OCI-LY1 (cell line): ENCODE data around the gene PLTP.

Experiments used
- H2AFZ ChIP-seq: fragments of 200-600 bp; sonication (generic), shearing (Covaris generic); 2 replicates; pipeline ENCODE4 v1.6.0; 2014; ENCODE audit warnings: antibody characterized with exemption, mild to moderate bottlenecking, low read length
- H3F3A ChIP-seq: fragments of 200-600 bp; sonication (generic), shearing (Covaris generic); 2 replicates; pipeline ENCODE4 v1.6.0; 2014; ENCODE audit warnings: mild to moderate bottlenecking, antibody characterized with exemption, low read length, moderate library complexity; ENCODE audit not compliant: insufficient read depth
- H3K27ac ChIP-seq: fragments of 200-600 bp; sonication (generic); 2 replicates; pipeline ENCODE4 v1.5.1; 2014; ENCODE audit warnings: low read length, mixed run types, mild to moderate bottlenecking, low read depth; ENCODE audit not compliant: poor library complexity, severe bottlenecking
- H3K27me3 ChIP-seq: fragments of 200-600 bp; sonication (generic); 2 replicates; pipeline ENCODE4 v1.6.0; 2014; ENCODE audit warnings: antibody characterized with exemption, mild to moderate bottlenecking, low read length, moderate library complexity; ENCODE audit not compliant: insufficient read depth
- H3K36me3 ChIP-seq: fragments of 200-600 bp; sonication (generic); 2 replicates; pipeline ENCODE4 v1.6.1; 2014; ENCODE audit warnings: mild to moderate bottlenecking, antibody characterized with exemption, low read length, moderate library complexity, mixed read lengths; ENCODE audit not compliant: insufficient read depth
- H3K4me1 ChIP-seq: fragments of 200-600 bp; sonication (generic); 2 replicates; pipeline ENCODE4 v1.5.1; 2014; ENCODE audit warnings: mild to moderate bottlenecking, low read length, moderate library complexity; ENCODE audit not compliant: insufficient read depth, severe bottlenecking
- H3K4me2 ChIP-seq: fragments of 200-600 bp; sonication (generic), shearing (Covaris generic); 2 replicates; pipeline ENCODE4 v1.6.1; 2014; ENCODE audit warnings: low read length
- H3K4me3 ChIP-seq: fragments of 200-600 bp; sonication (generic); 2 replicates; pipeline ENCODE4 v1.5.1; 2014; ENCODE audit warnings: low read length, low read depth, mild to moderate bottlenecking, mixed read lengths; ENCODE audit not compliant: poor library complexity, severe bottlenecking
- H3K79me2 ChIP-seq: fragments of 200-600 bp; shearing (Covaris generic); 2 replicates; pipeline ENCODE4 v1.6.1; 2016; ENCODE audit warnings: mixed run types, low read length, mixed read lengths; ENCODE audit not compliant: insufficient read depth
- H3K9ac ChIP-seq: fragments of 200-600 bp; sonication (generic), shearing (Covaris generic); 2 replicates; pipeline ENCODE4 v1.6.1; 2014; ENCODE audit warnings: mild to moderate bottlenecking, low read length, mixed read lengths
- H3K9me2 ChIP-seq: fragments of 200-600 bp; sonication (generic), shearing (Covaris generic); 2 replicates; pipeline ENCODE4 v1.6.1; 2014; ENCODE audit warnings: low read depth, mild to moderate bottlenecking, low read length, mixed read lengths
- H3K9me3 ChIP-seq: fragments of 200-600 bp; shearing (Covaris generic); 2 replicates; pipeline ENCODE4 v1.6.1; 2014; ENCODE audit warnings: low read length, mixed read lengths
- H4K20me1 ChIP-seq: fragments of 200-600 bp; sonication (generic), shearing (Covaris generic); 2 replicates; pipeline ENCODE4 v1.6.0; 2016; ENCODE audit warnings: mild to moderate bottlenecking, low read length; ENCODE audit not compliant: insufficient read depth
- CTCF ChIP-seq: fragments of 200-600 bp; sonication (generic), shearing (Covaris generic); IDR thresholded peaks from 2 replicates; pipeline ENCODE4 v1.5.1; 2017; ENCODE audit warnings: mild to moderate bottlenecking, antibody characterized with exemption, low read length, moderate library complexity, mixed read lengths
- EZH2 ChIP-seq: fragments of 200-600 bp; sonication (generic), shearing (Covaris generic); IDR thresholded peaks from 2 replicates; pipeline ENCODE4 v1.8.0; 2017; ENCODE audit warnings: borderline replicate concordance, mixed run types, mild to moderate bottlenecking, antibody characterized with exemption, low read length, moderate library complexity, mixed read lengths

PLTP gene

GRCh38 chr20:45926731-45927070 lies 14.7 kb upstream of the PLTP start:
- Histone ChIP-seq H3K36me3 (no peaks in the 10 kb centered on the region), H3K79me2 (no peaks in the 10 kb centered on the region), H4K20me1 (no peaks in the 10 kb centered on the region), H3K4me1 (no peaks in the 10 kb centered on the region), H3K4me3 (no peak overlapping the region), H3K27ac (no peak overlapping the region), H2AFZ (no peak overlapping the region), H3F3A (no peaks in the 10 kb centered on the region), H3K9me3 (no peaks in the 10 kb centered on the region), H3K9ac (no peak overlapping the region), H3K27me3 (0 out of 2 replicates have a peak, but pooled peaks cover 3% of the 10 kb centered on the region), H3K9me2 (no peaks in the 10 kb centered on the region), H3K4me2 (no peak overlapping the region)
- TF ChIP-seq EZH2: no peak
- no peak for TF ChIP-seq CTCF

- TF ChIP-seq EZH2 (no peak), CTCF (no peak)
- no peak overlapping the region for H3K4me2 ChIP-seq
Measured at GRCh38 chr20:45925821-45926506, 14.0 kb upstream of the PLTP start.

GRCh38 chr20:45924391-45925261 lies 12.7 kb upstream of the PLTP start:
- H3K4me2 ChIP-seq: no peak overlapping the region
- no peak for TF ChIP-seq CTCF
- no peaks in the 10 kb centered on the region for H4K20me1 ChIP-seq
- no peaks in the 10 kb centered on the region for H3K9me3 ChIP-seq
- no peak overlapping the region for H2AFZ ChIP-seq
- no peak overlapping the region for H3K27ac ChIP-seq
- H3K79me2 ChIP-seq: no peaks in the 10 kb centered on the region
- H3K9me2 ChIP-seq: no peaks in the 10 kb centered on the region
- 0 out of 2 replicates have a peak, but pooled peaks cover 3% of the 10 kb centered on the region for H3K27me3 ChIP-seq
- H3F3A ChIP-seq: no peaks in the 10 kb centered on the region
- no peaks in the 10 kb centered on the region for H3K4me1 ChIP-seq
- H3K4me3 ChIP-seq: no peak overlapping the region
- no peak overlapping the region for H3K9ac ChIP-seq
- H3K36me3 ChIP-seq: no peaks in the 10 kb centered on the region

More at GRCh38 chr20:45925821-45926506, 14.0 kb upstream of the PLTP start:
- no peaks in the 10 kb centered on the region for H3K9me3 ChIP-seq
- no peaks in the 10 kb centered on the region for H3F3A ChIP-seq
- H4K20me1 ChIP-seq: no peaks in the 10 kb centered on the region
- H3K27me3 ChIP-seq: 0 out of 2 replicates have a peak, but pooled peaks cover 3% of the 10 kb centered on the region
- H3K4me1 ChIP-seq: no peaks in the 10 kb centered on the region
- no peak overlapping the region for H3K27ac ChIP-seq
- no peaks in the 10 kb centered on the region for H3K79me2 ChIP-seq
- no peak overlapping the region for H3K9ac ChIP-seq
- H2AFZ ChIP-seq: no peak overlapping the region
- no peaks in the 10 kb centered on the region for H3K36me3 ChIP-seq
- no peak overlapping the region for H3K4me3 ChIP-seq
- no peaks in the 10 kb centered on the region for H3K9me2 ChIP-seq
